NCI-H2196 treated with DMSO at 0.1 percent for 48 hours (cell line): ENCODE measurements around the gene TMEM219.
A peak's percentile ranks its signal among the peaks of the same experiment; 100 is the strongest.
"Not testable (repeated sequence)": the region's sequence is repeated elsewhere in the genome, so short reads cannot be mapped to it uniquely, and the experiment has no call there.

Source experiments
- DNase-seq: peaks from one replicate; lab custom pipeline; 2025; ENCODE audit not compliant: unreplicated experiment; lab: John Stamatoyannopoulos, UW

The TMEM219 gene

DNA sequence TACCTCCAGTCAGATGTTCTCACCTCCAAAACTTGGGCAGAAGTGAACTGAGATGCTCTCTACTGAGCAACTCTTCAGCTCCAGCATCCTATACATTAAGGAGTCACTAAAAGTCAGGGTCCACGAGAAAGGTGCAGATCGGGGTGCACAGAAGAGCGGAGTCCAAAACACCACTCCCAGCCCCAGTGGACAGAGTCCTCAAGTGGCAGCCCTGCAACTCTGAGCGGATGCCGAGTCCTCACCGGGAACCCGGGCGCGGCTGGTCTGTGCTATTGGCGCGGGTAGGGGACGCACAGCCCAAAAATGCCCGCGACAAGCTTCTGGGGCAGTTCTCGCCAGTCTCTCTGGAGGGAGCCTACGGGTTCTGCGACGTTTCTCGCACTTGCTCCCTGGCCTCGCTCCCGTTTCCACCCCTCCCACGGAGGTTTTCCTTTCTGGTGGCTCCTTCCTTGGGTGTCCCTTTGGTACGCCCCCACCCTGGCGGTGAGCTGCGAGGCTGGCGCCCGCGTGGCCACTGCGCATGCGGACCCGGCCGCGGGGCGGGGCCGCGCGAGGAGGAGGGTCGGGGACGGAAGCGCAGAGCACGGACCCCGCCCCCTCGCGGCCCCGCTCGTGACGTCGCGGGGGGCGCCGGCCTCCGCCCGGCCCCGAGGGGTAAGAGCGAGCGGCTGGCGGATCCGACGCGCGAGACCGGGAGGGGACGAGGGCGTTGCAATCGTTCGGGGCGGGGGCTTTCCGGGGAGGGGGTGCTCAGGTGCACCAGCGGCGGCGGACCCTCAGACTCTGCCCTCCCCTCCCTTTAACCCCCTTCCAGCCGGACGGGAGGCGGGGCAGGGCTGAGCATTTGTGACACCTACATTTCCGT is at the start of gene TMEM219:
TSS of gene TMEM219 (plus strand) at position 601 of the 865 bp plus-strand sequence. CDS start 1,065 bp downstream, outside the sequence.
- peak; percentile 70 for DNase-seq

DNA sequence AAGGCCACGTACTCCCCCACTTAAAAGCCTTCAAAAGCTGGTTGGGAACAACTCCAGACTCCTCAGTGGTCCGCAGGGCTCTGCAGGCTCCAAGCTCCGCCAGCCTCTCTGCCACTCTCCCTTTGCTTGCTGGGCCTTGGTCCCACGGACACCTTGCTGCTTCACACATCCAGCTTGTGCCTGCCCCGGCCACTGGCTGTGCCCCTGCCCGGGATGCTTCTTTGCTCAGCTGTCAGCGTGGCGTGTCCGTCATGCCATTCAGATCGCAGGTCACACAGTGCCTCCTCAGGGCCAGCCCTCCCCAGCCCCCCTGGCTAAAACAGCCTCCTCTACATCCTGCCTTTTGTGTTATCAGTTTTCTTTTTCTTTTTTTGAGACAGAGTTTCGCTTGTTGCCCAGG is 49.8 kb upstream of the TMEM219 start:
- DNase-seq = no peak

DNA sequence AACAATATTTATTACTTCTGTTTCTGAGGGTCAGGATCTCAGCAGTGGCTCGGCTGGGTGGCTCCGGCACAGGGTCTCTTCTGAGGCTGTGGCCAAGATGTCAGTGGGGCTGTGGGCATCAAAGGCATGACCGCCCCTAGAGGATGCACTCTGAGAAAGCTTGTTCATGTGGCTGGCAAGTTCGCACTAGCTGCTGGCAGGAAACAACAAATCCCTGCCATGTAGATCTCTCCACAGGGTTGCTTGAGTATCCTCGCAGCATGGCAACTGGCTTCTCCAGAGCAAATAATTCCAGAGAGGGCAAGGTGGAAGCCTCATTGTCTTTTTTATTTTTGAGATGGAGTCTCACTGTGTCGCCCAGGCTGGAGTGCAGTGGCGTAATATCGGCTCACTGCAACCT is 48.4 kb upstream of the TMEM219 start:
- DNase-seq = no peak

GRCh38 chr16:29915590-29916247 is 46.2 kb upstream of the TMEM219 start:
- DNase-seq = no peak

- DNase-seq = no peak
Observed at GRCh38 chr16:29916979-29917378, 44.9 kb upstream of the TMEM219 start.

GRCh38 chr16:29920288-29921033 is 41.4 kb upstream of the TMEM219 start:
- no peak for DNase-seq

DNA sequence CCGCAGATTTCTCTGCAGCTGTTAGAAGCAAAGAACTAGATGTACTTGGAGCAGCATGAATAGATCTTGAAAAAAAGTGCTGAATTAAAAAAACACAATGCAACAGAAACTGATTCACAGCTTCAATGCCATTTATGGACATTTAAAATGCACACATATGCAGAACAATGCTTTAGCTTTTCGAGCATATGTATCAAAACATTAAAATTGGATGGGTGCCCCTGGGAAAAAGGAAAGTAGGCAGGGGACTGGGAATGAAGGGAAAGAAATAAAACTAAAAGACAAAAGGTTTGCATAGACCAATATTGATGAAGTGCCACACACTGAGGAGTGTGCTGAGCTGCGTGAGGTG is 40.9 kb upstream of the TMEM219 start:
- no peak for DNase-seq

GRCh38 chr16:29922326-29922725 is 39.6 kb upstream of the TMEM219 start:
- no peak for DNase-seq

- no peak for DNase-seq
Observed at GRCh38 chr16:29922986-29923501, 38.8 kb upstream of the TMEM219 start.

GRCh38 chr16:29925105-29925756 is 36.6 kb upstream of the TMEM219 start:
- DNase-seq = no peak

GRCh38 chr16:29925781-29926710 is 35.8 kb upstream of the TMEM219 start, which contains the start of gene KCTD13:
Gene KCTD13, minus strand, starts transcription at chr16:29926226. Its CDS starts 193 bp downstream, at chr16:29926033.
- peak; percentile 65 for DNase-seq

- DNase-seq = no peak
Observed at GRCh38 chr16:29926711-29927052, 35.2 kb upstream of the TMEM219 start.

DNA sequence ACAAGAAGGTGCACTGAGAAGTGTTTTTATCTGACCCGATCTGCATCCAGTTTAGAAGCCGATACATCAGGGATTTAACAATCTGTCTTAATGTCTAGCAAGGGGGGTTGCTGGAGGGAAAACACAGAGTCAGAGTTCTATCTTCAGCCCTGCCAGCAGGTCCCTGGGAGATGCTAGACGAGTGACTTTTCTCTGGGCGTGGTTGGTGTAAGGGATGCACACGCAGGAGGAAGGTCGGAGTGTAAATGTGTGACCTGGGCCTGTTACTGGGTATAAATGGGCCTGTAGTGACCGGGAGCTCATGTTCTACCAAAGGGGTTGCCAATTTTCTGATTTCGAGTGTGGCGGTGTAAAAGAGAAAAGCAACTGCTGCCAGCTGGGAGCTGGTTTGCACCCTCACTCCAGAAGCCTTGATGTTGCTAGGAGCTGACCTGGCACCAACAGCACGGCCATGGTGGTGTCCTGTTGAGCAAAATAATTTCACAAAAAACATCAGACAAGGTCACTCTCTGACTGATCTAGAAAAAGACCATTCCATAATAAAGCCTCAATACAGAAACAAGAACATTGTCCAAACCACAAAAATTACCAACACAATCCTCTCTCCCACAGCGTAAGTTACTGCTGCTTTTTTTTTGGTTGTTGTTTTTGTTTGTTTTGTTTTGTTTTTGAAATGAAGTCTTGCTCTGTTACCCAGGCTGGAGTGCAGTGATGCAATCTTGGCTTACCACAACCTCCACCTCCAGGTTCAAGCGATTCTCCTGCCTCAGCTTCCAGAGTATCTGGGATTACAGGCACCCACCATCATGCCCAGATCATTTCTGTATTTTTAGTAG is 34.6 kb upstream of the TMEM219 start:
- no peak for DNase-seq

DNA sequence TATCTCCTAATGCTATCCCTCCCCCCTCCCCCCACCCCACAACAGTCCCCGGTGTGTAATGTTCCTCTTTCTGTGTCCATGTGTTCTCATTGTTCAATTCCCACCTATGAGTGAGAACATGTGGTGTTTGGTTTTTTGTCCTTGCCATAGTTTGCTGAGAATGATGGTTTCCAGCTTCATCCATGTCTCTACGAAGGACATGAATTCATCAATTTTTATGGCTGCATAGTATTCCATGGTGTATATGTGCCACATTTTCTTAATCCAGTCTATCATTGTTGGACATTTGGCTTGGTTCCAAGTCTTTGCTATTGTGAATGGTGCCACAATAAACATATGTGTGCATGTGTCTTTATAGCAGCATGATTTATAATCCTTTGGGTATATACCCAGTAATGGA is 30.1 kb upstream of the TMEM219 start:
- not testable (repeated sequence) for DNase-seq

GRCh38 chr16:29940656-29941055 is 21.2 kb upstream of the TMEM219 start:
- DNase-seq = no peak

DNA sequence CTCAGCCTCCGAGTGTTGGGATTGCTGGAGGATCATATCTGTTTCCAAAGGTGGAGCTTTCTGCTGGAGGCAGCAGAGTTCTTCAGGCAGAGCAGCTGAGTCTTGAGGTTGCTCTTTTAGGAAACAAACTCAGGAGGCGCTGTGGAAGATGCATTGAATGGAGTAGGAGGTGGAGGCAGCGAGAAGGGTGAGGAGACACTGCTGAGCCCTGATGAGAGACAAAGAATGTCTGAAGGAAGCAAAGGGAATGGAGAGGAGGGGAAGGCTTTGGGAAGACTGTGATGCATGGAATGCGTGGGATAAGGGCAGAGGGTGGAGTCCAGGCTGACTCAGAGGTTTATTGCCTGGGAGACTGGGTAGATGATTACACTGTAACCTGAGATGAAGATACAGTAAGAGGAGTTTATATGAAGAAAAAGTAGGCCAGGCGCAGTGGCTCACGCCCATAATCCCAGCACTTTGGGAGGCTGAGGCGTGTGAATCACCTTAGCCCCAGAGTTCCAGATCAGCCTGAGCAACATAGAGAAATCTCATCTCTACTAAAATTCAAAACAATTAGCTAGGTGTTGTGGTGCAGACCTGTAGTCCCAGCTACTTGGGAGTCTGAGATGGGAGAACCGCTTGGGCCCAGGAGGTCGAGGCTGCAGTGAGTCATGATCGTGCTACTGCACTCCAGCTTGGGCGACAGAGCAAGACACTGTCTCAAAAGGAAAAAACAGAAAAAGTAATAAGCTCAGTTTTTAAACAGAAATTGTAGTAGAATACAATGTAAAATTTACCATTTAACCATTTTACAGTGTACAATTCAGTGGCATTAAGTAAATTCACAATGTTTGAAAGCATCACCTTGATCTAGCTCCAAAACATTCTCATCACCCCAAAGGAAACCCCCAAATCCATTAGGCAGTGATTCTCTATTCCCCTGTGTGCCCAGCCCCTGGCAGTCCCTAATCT is 17.8 kb upstream of the TMEM219 start:
- DNase-seq = peak; percentile 23

DNA sequence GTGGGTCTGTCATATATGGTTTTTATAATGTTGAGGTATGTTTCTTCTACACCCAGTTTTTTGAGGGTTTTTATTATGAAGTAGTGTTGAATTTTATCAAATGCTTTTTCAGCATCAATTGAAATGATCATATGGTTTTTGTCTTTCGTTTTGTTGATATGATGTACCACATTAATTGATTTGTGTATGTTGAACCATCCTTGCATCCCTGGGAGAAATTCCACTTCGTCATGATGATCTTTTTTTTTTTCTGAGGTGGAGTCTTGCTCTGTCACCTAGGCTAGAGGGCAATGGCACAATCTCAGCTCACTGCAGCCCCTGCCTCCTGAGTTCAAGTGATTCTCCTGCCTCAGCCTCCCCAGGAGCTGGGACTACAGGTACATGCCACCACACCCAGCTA is 14.0 kb upstream of the TMEM219 start:
- DNase-seq = no peak
